Measurements from ENCODE around the gene TNFSF11. TPM values are rescaled to one million over a fixed set of nuclear protein-coding genes. Genes with fewer than 3 reads are reported as not detected.

TNFSF11 gene
- total and polyA plus RNA-seq, 2 of the 4 experiments (the other 2 are of a cell fraction), result not detected

DNA sequence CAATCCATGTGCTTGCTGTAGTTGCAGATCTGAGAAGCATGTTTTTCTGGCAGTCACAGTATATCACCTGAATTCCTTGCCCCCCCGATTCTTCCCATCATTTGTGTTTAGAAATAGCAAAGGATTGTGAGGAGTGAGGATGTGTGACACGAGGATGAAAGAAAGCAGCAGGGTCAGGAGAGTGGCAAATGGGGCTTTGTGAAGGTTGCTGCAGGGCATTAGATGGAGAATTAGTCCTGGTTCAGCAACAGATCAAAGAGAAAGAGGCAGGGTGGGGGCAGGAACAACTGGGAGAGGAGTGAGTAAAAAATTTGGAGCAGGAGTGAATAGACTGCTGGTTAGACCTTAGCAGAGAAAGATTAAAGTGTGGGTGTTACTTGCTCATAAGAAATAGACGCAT, 47.7 kb upstream of the TNFSF11 start:
- Histone ChIP-seq H2AFZ (replicated peaks; ENCODE audit: low read length, poor library complexity) (no peak overlapping the region), H3K4me3 (ENCODE audit: insufficient read depth, low read depth, low read length) (no peak overlapping the region), H4K5ac (ENCODE audit: low read depth, low read length) (no peak overlapping the region), H3K56ac (ENCODE audit: extremely low read depth, insufficient read depth, low read length) (no peak overlapping the region), H3K14ac (replicated peaks; ENCODE audit: low read depth, low read length) (no peak overlapping the region), H4K91ac (ENCODE audit: insufficient read depth, low read depth, low read length) (no peak overlapping the region), H3K79me1 (ENCODE audit: low read depth in 1 of 2, low read length in 2 of 2) (no peaks in the 10 kb centered on the region), H3K9me1 (ENCODE audit: insufficient read depth, low read length) (no peaks in the 10 kb centered on the region), H2BK120ac (ENCODE audit: low read depth, low read length) (no peak overlapping the region), H3K36me3 (ENCODE audit: control insufficient read depth, insufficient read depth, low read length) (no peaks in the 10 kb centered on the region), H2AK5ac (ENCODE audit: low read depth, low read length) (no peak overlapping the region), H2BK5ac (ENCODE audit: low read depth, low read length, poor library complexity, severe bottlenecking) (no peak overlapping the region), H3K4me1 (ENCODE audit: control insufficient read depth, insufficient read depth, low read length) (no peaks in the 10 kb centered on the region), H2AK9ac (replicated peaks; ENCODE audit: low read depth, low read length, poor library complexity) (no peak overlapping the region), H3K4me2 (ENCODE audit: low read depth, low read length) (no peak overlapping the region), H4K20me1 (ENCODE audit: insufficient read depth, low read length) (no peaks in the 10 kb centered on the region), H2BK20ac (ENCODE audit: low read depth, low read length) (no peak overlapping the region), H3K4ac (ENCODE audit: low read depth, low read length) (no peak overlapping the region), H4K8ac (ENCODE audit: low read depth in 2 of 2, low read length in 2 of 2) (no peak overlapping the region), H3K23ac (ENCODE audit: low read depth, low read length) (no peak overlapping the region), H3K27ac (ENCODE audit: insufficient read depth, low read length) (no peak overlapping the region), H3K9me3 (ENCODE audit: control insufficient read depth, insufficient read depth, low read length) (no peaks in the 10 kb centered on the region), H3K18ac (ENCODE audit: low read depth, low read length) (no peak overlapping the region), H2BK15ac (ENCODE audit: low read depth, low read length) (no peak overlapping the region), H3K27me3 (ENCODE audit: control insufficient read depth, insufficient read depth, low read length) (peaks cover 23% of the 10 kb centered on the region), H3K9ac (ENCODE audit: low read depth, low read length) (no peak overlapping the region)
- ATAC-seq (ENCODE audit: low read depth) (no peak), DNase-seq (no peak)
- TF ChIP-seq RCOR1 (IDR thresholded peaks at IDR 0.05; ENCODE audit: insufficient replicate concordance, low read length) (no peak), CEBPB (IDR thresholded peaks at IDR 0.05; ENCODE audit: low read depth, low read length) (no peak), SMC3 (IDR thresholded peaks at IDR 0.05; ENCODE audit: low read depth, low read length) (no peak), FOS (IDR thresholded peaks at IDR 0.05; ENCODE audit: low read depth, low read length) (no peak)
- TF ChIP-seq, protein P1, sequence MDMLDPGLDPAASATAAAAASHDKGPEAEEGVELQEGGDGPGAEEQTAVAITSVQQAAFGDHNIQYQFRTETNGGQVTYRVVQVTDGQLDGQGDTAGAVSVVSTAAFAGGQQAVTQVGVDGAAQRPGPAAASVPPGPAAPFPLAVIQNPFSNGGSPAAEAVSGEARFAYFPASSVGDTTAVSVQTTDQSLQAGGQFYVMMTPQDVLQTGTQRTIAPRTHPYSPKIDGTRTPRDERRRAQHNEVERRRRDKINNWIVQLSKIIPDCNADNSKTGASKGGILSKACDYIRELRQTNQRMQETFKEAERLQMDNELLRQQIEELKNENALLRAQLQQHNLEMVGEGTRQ (IDR thresholded peaks at IDR 0.05; ENCODE audit: low read depth, low read length), result no peak
- ChIA-PET POLR2A (ENCODE audit: unreplicated experiment) (no interaction called here), CTCF (no interaction called here)
- no TSS peak for BruUV-seq (replicated peaks)
- intact Hi-C loops (cut with micrococcal nuclease), result no loop called here
- dilution Hi-C loops (cut with HindIII; ENCODE audit: low sequenced_read_pairs, unreplicated experiment), result no loop called here
- in situ Hi-C loops (cut with MboI; ENCODE audit: low sequenced_read_pairs), result no loop called here
- WGBS, 2 experiments (ENCODE audit: extremely low coverage in 2 of 2, insufficient read length in 1 of 2), result 17% methylated on average over 1 of the region's 3 CpGs; no CpG with 5 or more reads in 1 of the 2 experiments

Measured in IMR-90 (cell line).